NT2/D1 (cell line): ENCODE results near the gene TK2.

ENCODE experiments used
- DNase-seq: peaks from one replicate; pipeline ENCODE4 v3.0.0-alpha.2; 2011; ENCODE audit warnings: low read depth, low spot score
- H3K27me3 ChIP-seq: 2 replicates; pipeline ENCODE4 v1.6.0; 2011; ENCODE audit warnings: mild to moderate bottlenecking; ENCODE audit not compliant: insufficient read length, insufficient read depth
- H3K36me3 ChIP-seq: 2 replicates; pipeline ENCODE4 v1.6.1; 2011; ENCODE audit warnings: mild to moderate bottlenecking, low read length, mixed read lengths; ENCODE audit not compliant: insufficient read depth, insufficient read length
- H3K4me1 ChIP-seq: 2 replicates; pipeline ENCODE4 v1.5.1; 2011; ENCODE audit not compliant: insufficient read depth, insufficient read length
- H3K4me3 ChIP-seq: 2 replicates; pipeline ENCODE4 v1.5.1; 2011; ENCODE audit warnings: low read depth; ENCODE audit not compliant: insufficient read length
- H3K9ac ChIP-seq: 2 replicates; pipeline ENCODE4 v1.6.0; 2011; ENCODE audit warnings: low read depth; ENCODE audit not compliant: insufficient read length
- H3K9me3 ChIP-seq: 2 replicates; pipeline ENCODE4 v1.5.1; 2011; ENCODE audit warnings: mild to moderate bottlenecking, low read length; ENCODE audit not compliant: insufficient read depth
- SUZ12 ChIP-seq: IDR thresholded peaks from 2 replicates; pipeline ENCODE4 v1.6.1; 2011; ENCODE audit not compliant: insufficient read length, insufficient read depth; ENCODE audit errors: extremely low read depth
- YY1 ChIP-seq: IDR thresholded peaks from 2 replicates; pipeline ENCODE4 v1.6.1; 2011; ENCODE audit not compliant: insufficient read length, insufficient read depth
- ZNF274 ChIP-seq: IDR thresholded peaks from 2 replicates; pipeline ENCODE4 v1.6.1; 2011; ENCODE audit warnings: mild to moderate bottlenecking, low read depth, low read length

TK2 gene

GRCh38 chr16:66591018-66591417, 41.1 kb upstream of the TK2 start:
- Histone ChIP-seq H3K4me3 (no peak overlapping the region), H3K27me3 (no peaks in the 10 kb centered on the region), H3K9me3 (no peaks in the 10 kb centered on the region), H3K36me3 (no peaks in the 10 kb centered on the region), H3K9ac (no peak overlapping the region), H3K4me1 (peaks cover 3% of the 10 kb centered on the region)
- no peak for TF ChIP-seq SUZ12
- TF ChIP-seq ZNF274 = no peak
- no peak for TF ChIP-seq YY1
- DNase-seq = no peak

DNA sequence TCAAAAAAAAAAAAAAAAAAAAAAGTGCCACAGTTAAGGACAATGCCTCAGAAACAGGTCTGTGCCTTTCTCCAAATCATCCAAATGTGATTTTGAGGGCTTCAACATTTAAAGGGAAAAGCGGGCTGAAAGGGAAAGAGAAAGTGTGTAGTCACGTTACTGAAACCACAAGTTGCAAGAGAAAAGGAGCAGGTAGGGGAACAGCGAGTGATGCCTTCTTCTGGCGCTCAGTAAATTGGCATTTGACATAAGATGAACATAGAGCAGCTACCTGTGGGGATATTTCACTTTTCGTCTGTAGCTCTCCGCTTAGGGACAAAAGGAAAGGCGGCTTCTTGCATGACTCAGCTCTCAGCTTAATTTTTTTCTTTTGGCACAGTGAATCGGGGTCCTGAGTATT, 40.4 kb upstream of the TK2 start:
- Histone ChIP-seq H3K9ac (no peak overlapping the region), H3K27me3 (no peaks in the 10 kb centered on the region), H3K4me1 (peaks cover 6% of the 10 kb centered on the region), H3K9me3 (no peaks in the 10 kb centered on the region), H3K36me3 (no peaks in the 10 kb centered on the region), H3K4me3 (no peak overlapping the region)
- no peak for TF ChIP-seq SUZ12
- DNase-seq = no peak

DNA sequence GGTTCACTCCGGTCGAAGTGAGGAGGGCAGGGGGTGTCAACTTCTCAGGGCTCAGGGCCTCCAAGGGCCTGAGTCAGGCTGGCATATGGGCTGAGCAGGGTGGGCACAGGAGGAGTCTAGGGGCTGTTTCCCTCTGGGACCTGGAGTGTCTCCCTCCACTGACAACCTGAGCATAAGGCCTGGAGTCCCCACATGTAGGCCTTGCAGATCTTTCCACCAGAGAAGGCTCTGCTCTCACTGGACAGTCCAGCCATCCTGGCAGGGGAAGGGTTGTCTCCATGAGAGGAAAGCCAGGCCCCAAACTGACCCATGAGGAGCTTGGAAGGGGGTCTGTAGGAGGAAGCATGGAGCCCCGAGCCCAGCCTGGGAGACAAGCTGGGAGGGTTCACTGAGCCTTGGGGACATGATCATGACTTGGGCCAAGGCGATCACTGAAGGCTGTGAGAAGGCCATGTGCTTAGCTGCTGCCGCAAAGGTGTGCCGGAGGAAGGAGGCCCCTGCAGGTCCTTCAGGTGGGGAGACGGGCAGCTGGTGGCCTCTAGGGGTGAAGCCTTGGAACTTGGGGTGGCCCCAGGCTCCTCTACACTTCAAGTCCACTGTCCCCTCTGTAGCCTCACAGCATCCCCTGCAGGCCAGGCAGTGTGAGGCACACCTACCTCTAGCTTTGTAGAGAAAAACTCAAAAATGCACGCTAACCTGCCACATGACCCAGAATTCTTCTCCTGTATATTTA, 39.2 kb upstream of the TK2 start:
- Histone ChIP-seq H3K4me1 (peaks cover 6% of the 10 kb centered on the region), H3K27me3 (no peaks in the 10 kb centered on the region), H3K4me3 (no peak overlapping the region), H3K9me3 (no peaks in the 10 kb centered on the region), H3K36me3 (no peaks in the 10 kb centered on the region), H3K9ac (no peak overlapping the region)
- peak; percentile 42 for DNase-seq
- TF ChIP-seq ZNF274 (no peak), SUZ12 (no peak), YY1 (no peak)

- no peak overlapping the region for H3K9ac ChIP-seq
- no peaks in the 10 kb centered on the region for H3K9me3 ChIP-seq
- H3K36me3 ChIP-seq = no peaks in the 10 kb centered on the region
- H3K27me3 ChIP-seq = no peaks in the 10 kb centered on the region
- H3K4me3 ChIP-seq = no peak overlapping the region
- TF ChIP-seq SUZ12 = no peak
- TF ChIP-seq YY1 = no peak
- TF ChIP-seq ZNF274 = no peak
- H3K4me1 ChIP-seq = peaks cover 6% of the 10 kb centered on the region
- DNase-seq = no peak
Measured at GRCh38 chr16:66587881-66588600, 38.1 kb upstream of the TK2 start.

- Histone ChIP-seq H3K27me3 (no peaks in the 10 kb centered on the region), H3K9ac (no peak overlapping the region), H3K36me3 (no peaks in the 10 kb centered on the region), H3K4me3 (no peak overlapping the region), H3K4me1 (peaks cover 5% of the 10 kb centered on the region), H3K9me3 (no peaks in the 10 kb centered on the region)
- no peak for TF ChIP-seq SUZ12
- TF ChIP-seq ZNF274 = no peak
- TF ChIP-seq YY1 = no peak
- DNase-seq = no peak
Measured at GRCh38 chr16:66585481-66586239, 35.7 kb upstream of the TK2 start.

DNA sequence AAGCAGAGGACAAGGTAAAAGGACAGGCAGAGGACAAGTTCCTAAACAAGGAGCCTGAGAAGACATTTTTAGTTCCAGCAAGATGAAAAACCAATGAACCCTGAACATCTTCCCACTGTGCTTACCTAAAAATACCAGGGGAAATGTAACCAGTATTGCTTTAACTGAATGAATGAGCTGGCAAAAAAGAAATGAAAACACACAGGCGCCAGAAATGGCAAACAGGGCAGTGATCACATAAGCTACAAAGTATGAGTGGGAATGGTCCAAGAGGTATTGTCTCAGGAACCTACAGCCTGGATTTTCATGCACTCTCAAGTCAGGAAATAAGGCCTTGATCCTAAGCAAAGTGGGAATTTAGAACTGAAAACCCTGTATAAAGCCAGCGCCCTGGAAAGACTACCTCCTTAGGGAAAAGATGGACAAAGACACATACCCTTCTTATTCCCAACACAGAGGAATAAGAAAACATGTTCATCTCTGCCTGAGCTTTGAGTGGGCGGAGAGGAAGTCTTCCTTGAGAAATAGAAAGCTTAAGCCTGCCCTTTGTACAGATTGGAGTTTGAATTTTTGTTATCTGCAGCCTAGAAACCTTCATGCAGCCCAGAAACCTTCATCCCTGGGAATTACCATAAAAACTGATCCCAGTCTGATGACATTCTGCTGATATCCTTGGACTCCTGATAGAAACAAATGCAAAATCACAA, 31.5 kb upstream of the TK2 start:
- peaks cover 13% of the 10 kb centered on the region for H3K4me1 ChIP-seq

More for the DNA sequence above, 31.5 kb upstream of the TK2 start:
- Histone ChIP-seq H3K27me3 (no peaks in the 10 kb centered on the region), H3K9me3 (no peaks in the 10 kb centered on the region), H3K9ac (no peak overlapping the region), H3K4me3 (no peak overlapping the region), H3K36me3 (no peaks in the 10 kb centered on the region)
- TF ChIP-seq YY1 (no peak), SUZ12 (no peak), ZNF274 (no peak)
- no peak for DNase-seq
